ENCODE results near the gene PLOD3. TPM values are rescaled to one million over a fixed set of nuclear protein-coding genes. Genes with fewer than 3 reads are reported as not detected.
"Not testable (repeated sequence)": the region's sequence is repeated elsewhere in the genome, so short reads cannot be mapped to it uniquely, and the experiment has no call there.

Gene PLOD3
- total and polyA plus RNA-seq, 2 donors from 2014 or later, result 53.5 to 78.8 TPM

DNA sequence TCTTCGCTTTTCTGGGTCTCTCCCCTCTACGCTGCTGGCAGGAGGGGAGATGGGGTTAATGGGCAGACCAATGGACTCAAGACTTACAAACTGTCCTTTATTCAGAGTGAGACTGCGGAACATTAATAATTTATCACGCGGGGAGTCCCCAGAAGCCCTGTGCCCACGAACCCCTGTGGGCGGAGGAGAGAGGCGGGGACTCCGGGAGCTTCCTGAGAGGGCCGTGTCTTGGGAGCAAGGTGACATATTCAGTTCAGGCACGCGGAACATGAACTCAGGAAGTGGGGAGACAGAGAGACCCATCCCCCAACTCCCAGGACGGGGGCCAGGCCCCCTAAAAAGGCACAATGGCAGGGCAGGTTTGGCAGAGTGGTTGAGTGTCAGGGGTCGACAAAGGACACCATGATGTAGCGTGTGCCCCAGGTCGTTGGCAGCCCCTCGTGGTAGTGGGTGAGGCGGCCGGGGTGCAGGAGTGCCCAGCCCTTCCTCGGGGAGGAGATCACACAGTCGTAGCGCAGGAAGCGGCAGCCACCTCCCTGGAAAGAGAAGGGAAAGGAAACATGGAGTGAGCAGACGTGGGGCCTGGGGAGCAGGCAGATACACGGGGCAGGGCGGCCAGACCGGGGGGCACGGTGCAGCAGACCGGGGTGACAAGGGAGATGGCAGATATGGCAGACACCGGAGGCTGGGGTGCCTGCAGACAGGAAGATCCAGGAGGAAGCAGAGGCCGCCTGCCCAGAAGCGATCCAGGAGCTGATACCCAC is 11.3 kb downstream of the PLOD3 start:
- FAIRE-seq (no peak), DNase-seq (no peak)
- Histone ChIP-seq H3K36me3 (ENCODE audit: control insufficient read depth in 2 of 3, insufficient read depth in 3 of 3, low read length in 3 of 3) (peaks cover 0 to 5% (median 0%) of the 10 kb centered on the region in 3 donors), H3K9me3 (ENCODE audit: control insufficient read depth in 2 of 3, insufficient read depth in 1 of 3, low read length in 3 of 3) (no peaks in the 10 kb centered on the region), H3K4me1 (ENCODE audit: control insufficient read depth in 2 of 3, insufficient read depth in 2 of 3, low read depth in 1 of 3, low read length in 3 of 3) (peaks cover 0 to 2% (median 0%) of the 10 kb centered on the region in 3 donors), H3K9ac (ENCODE audit: low read length in 3 of 3) (no peak overlapping the region), H3K27me3 (ENCODE audit: control insufficient read depth, insufficient read depth, low read length) (peaks cover 5% of the 10 kb centered on the region), H3K4me3 (ENCODE audit: low read length in 3 of 3) (no peak overlapping the region), H3K27ac (ENCODE audit: low read depth in 2 of 2, low read length in 2 of 2) (no peak overlapping the region)
- TF ChIP-seq, protein P1, sequence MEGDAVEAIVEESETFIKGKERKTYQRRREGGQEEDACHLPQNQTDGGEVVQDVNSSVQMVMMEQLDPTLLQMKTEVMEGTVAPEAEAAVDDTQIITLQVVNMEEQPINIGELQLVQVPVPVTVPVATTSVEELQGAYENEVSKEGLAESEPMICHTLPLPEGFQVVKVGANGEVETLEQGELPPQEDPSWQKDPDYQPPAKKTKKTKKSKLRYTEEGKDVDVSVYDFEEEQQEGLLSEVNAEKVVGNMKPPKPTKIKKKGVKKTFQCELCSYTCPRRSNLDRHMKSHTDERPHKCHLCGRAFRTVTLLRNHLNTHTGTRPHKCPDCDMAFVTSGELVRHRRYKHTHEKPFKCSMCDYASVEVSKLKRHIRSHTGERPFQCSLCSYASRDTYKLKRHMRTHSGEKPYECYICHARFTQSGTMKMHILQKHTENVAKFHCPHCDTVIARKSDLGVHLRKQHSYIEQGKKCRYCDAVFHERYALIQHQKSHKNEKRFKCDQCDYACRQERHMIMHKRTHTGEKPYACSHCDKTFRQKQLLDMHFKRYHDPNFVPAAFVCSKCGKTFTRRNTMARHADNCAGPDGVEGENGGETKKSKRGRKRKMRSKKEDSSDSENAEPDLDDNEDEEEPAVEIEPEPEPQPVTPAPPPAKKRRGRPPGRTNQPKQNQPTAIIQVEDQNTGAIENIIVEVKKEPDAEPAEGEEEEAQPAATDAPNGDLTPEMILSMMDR (IDR thresholded peaks at IDR 0.05; ENCODE audit: borderline replicate concordance, extremely low read depth, insufficient read depth), result no peak
- intact Hi-C loops (cut with DNase I), result no loop called here

DNA sequence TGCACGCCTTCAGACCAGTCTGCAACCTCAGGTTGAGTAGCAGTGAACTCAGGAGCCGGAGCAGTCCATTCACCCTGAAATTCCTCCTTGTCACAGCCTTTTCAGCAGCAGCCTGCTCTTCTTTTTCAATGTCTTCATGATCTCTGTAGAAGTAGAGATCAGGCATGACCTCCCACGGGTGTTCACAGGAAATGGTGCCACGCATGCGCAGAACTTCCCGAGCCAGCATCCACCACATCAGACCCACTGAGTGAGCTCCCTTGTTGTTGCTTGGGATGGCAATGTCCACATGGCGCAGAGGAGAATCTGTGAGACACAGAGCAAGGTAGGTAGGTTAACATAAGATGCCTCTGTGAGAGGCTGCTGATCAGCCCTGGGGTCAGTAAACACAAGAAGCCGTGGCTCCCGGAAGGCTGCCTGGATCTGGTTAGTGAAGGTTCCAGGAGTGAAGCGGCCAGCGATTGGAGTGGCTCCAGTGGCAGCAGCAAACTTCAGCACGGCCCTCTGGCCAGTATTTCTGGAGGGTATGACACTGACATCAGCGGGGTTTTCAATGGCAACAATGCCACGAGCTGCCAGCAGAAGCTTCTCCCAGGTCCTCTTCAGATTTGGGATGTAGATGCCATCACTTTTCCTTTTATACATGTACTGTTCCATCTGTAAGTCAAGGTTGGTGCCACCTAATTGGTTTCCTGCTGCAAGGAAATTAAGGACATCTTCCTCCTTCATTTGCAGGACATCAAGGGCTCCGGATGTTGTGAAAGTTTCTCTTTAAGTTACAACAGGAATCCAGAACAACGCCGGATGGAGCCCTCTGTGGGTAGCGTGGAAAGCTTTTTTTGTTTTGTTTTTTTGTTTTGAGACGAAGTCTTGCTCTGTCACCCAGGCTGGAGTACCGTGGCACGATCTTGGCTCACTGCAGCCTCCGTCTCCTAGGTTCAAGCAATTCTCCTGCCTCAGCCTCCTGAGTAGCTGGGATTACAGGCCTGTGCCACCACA is 13.3 kb downstream of the PLOD3 start:
- H3K4me3 ChIP-seq (ENCODE audit: low read length in 3 of 3); H3K27ac ChIP-seq (ENCODE audit: low read depth in 2 of 2, low read length in 2 of 2); intact Hi-C loops (cut with DNase I); H3K9ac ChIP-seq (ENCODE audit: low read length in 3 of 3); H3K9me3 ChIP-seq (ENCODE audit: control insufficient read depth in 2 of 3, insufficient read depth in 1 of 3, low read length in 3 of 3); H3K4me1 ChIP-seq (ENCODE audit: control insufficient read depth in 2 of 3, insufficient read depth in 2 of 3, low read depth in 1 of 3, low read length in 3 of 3); DNase-seq; FAIRE-seq; H3K27me3 ChIP-seq (ENCODE audit: control insufficient read depth, insufficient read depth, low read length); H3K36me3 ChIP-seq (ENCODE audit: control insufficient read depth in 2 of 3, insufficient read depth in 3 of 3, low read length in 3 of 3): not testable (repeated sequence)

DNA sequence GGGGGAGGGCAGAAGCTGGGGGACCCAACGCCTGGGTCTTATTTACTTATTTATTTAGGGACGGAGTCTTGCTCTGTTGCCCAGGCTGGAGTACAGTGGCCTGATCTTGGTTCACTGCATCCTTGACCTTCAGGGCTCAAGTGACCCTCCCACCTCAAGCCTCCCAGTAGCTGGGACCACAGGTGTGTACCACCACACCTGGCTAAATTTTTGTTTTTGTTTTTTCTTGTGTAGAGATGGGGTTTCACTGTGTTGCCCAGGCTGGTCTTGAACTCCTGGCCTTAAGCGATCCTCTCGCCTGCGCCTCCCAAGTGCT is 14.8 kb downstream of the PLOD3 start:
- TF ChIP-seq, protein P1 (IDR thresholded peaks at IDR 0.05; ENCODE audit: borderline replicate concordance, extremely low read depth, insufficient read depth), result no peak
- intact Hi-C loops (cut with DNase I), result no loop called here
- DNase-seq, result no peak
- FAIRE-seq, result no peak
- Histone ChIP-seq H3K4me1 (ENCODE audit: control insufficient read depth in 2 of 3, insufficient read depth in 2 of 3, low read depth in 1 of 3, low read length in 3 of 3) (peaks cover 0 to 2% (median 0%) of the 10 kb centered on the region in 3 donors), H3K27me3 (ENCODE audit: control insufficient read depth, insufficient read depth, low read length) (peaks cover 5% of the 10 kb centered on the region), H3K9ac (ENCODE audit: low read length in 3 of 3) (no peak overlapping the region), H3K36me3 (ENCODE audit: control insufficient read depth in 2 of 3, insufficient read depth in 3 of 3, low read length in 3 of 3) (no peaks in the 10 kb centered on the region), H3K9me3 (ENCODE audit: control insufficient read depth in 2 of 3, insufficient read depth in 1 of 3, low read length in 3 of 3) (no peaks in the 10 kb centered on the region), H3K4me3 (ENCODE audit: low read length in 3 of 3) (no peak overlapping the region), H3K27ac (ENCODE audit: low read depth in 2 of 2, low read length in 2 of 2) (no peak overlapping the region)
